ENCODE measurements around the gene GRIP1.
"Not testable (repeated sequence)": the region's sequence is repeated elsewhere in the genome, so short reads cannot be mapped to it uniquely, and the experiment has no call there.

Gene GRIP1

GRCh38 chr12:66329941-66330340 lies 348.9 kb downstream of the GRIP1 start:
- DNase-seq (ENCODE audit: low spot score), result no peak

- no peak for DNase-seq (ENCODE audit: low spot score)
Measured at GRCh38 chr12:66323017-66323416, 355.9 kb downstream of the GRIP1 start.

- no peak for DNase-seq (ENCODE audit: low spot score)
Measured at GRCh38 chr12:66321435-66321834, 357.4 kb downstream of the GRIP1 start.

GRCh38 chr12:66320996-66321395 lies 357.9 kb downstream of the GRIP1 start:
- DNase-seq (ENCODE audit: low spot score), result no peak

- no peak for DNase-seq (ENCODE audit: low spot score)
Measured at GRCh38 chr12:66319266-66319954, 359.5 kb downstream of the GRIP1 start.

- DNase-seq (ENCODE audit: low spot score), result no peak
Measured at GRCh38 chr12:66314278-66314677, 364.6 kb downstream of the GRIP1 start.

GRCh38 chr12:66312189-66312588 lies 366.7 kb downstream of the GRIP1 start:
- no peak for DNase-seq (ENCODE audit: low spot score)

- DNase-seq (ENCODE audit: low spot score), result no peak
Measured at GRCh38 chr12:66309606-66310005, 369.3 kb downstream of the GRIP1 start.

GRCh38 chr12:66304296-66304900 lies 374.5 kb downstream of the GRIP1 start:
- DNase-seq (ENCODE audit: low spot score), result no peak

GRCh38 chr12:66303316-66303804 lies 375.5 kb downstream of the GRIP1 start:
- DNase-seq (ENCODE audit: low spot score), result not testable (repeated sequence)

- no peak for DNase-seq (ENCODE audit: low spot score)
Measured at GRCh38 chr12:66302827-66303169, 376.1 kb downstream of the GRIP1 start.

GRCh38 chr12:66301944-66302826 lies 376.7 kb downstream of the GRIP1 start, which contains the start of gene HELB:
Gene HELB (plus strand): TSS chr12:66302493. CDS start chr12:66302604, 111 bp downstream.
- peak; percentile 85 for DNase-seq (ENCODE audit: low spot score)

GRCh38 chr12:66297923-66298322 lies 381.0 kb downstream of the GRIP1 start:
- no peak for DNase-seq (ENCODE audit: low spot score)
